Stimulated activated CD4-positive, alpha-beta T cell treated with anti-CD3 and anti-CD28 coated beads, Interleukin-12 subunit alpha, Interleukin-12 subunit beta, amount 100 ng/mL, for 24 hours (primary cell): ENCODE measurements around the gene FMNL2.

ENCODE experiments used
- DNase-seq, 2 experiments: peaks; one replicate each; pipeline ENCODE4 v3.0.0-alpha.2; 2020; ENCODE audit warnings: low read depth in 2 of 2

FMNL2 gene

GRCh38 chr2:152447897-152448296, 112.9 kb downstream of the FMNL2 start:
- DNase-seq: no peak

DNA sequence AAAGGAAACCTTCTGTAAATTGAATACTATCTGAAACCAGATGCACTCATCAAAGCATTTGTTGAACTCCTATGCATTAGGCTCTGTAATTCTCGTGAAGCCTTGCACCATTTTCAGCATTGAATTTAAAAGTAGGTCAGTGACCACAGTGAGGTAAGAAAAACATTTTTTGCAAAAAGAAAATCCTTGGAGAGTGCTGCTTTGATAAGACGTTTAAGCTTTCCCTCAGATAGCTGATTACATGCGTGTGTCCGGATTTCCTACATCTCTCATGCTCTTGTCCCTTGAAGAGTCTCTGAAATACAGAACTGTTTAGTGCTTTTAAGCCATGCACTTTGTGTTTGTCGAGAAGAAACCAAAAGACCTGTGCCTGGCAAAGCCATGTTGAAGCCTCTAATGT, 113.6 kb downstream of the FMNL2 start:
- DNase-seq: no peak

DNA sequence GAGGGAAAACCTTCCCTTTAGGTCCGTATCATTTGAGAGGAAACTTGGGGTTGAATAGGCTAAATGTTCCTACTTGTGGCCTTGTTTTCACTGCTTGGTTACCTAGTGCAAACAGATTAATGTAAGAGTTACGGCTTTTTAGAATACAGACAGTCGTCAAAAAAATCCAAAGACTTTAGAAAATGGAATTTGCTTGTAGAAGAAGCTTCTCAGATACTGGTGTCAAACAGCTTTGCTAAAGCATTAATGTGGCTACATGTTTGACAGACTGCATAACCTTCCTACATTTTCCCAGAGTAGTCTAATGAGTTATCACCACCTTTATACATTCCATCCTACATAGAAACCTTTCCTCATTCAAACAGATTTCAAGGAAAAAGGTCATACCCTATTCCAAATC, 114.6 kb downstream of the FMNL2 start:
- no peak for DNase-seq

GRCh38 chr2:152450176-152450575, 115.2 kb downstream of the FMNL2 start:
- no peak for DNase-seq

- no peak for DNase-seq
Observed at GRCh38 chr2:152452256-152452973, 117.4 kb downstream of the FMNL2 start.

DNA sequence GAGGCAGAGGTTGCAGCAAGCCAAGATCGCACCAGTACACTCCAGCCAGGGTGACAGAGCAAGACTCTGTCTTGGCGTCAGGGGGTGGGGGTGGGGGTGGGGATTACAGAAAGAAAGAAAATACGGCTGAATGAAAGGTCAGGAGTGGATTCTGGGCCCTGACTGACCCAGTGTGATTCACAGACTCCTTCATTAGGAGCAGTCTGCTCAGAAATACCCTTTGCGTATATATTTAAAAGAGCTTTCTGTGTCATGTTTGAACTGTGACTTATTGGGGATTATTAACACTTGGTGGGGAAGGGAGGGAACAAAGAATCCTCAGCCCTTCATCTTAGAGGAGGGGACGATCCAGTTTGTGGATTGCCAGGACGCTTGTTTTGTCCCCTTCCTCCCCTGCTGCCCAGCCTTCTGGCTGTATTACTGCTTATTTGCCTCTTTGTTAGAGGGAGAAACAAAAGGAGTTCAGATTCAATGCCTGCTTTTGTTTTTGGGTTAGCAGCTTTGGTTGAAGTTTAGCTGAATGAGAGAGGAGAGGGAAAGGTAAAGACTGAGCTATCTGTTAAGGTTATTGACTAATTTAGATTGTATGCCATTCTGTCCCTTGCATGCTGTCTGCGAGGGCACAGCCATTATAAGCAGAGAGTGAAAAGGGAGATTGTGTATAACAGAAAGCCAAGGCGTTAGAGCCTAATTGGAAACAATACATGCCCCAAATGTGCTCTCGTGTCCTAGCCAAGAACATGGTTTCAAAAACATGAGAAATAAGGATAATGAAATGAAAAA, 118.3 kb downstream of the FMNL2 start:
- DNase-seq: no peak

DNA sequence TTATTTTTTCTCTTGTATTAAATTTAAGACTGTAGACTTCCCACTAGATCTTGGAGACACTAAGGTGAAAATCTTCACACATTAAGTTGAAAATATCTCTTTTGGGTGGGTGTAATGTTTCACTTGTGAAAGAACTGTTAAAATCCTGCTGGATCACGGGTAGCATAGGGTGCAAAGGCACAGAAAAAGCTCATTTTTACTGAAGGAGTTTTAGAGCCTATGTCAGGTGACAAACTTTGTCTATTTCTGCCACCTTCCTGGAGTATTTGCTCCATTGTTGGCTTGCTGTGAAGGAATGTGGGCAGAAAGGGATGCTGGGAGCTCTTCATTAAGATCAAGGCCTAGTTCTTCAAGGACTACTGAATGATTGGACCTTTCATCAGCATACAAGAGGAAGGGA, 119.4 kb downstream of the FMNL2 start:
- DNase-seq: no peak

DNA sequence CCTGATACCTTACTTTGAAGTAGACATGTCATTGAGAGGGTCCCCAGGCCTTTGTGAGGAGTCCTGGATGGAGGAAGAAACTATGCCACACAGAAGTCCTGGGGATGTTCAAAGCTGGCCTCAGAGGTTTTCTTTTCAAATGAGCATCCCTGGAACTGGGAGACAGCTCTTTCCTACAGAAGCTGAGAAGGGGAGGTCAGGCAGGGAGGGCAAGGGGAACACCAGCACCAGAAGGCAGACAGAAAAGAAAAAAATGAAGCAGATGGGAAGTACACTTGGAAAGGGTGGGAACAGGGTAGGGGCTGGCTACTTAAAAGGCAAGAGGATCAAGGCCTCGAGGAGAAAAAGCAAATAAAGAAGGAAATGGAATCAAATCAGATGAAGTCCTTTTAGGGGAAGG, 120.0 kb downstream of the FMNL2 start:
- no peak for DNase-seq

DNA sequence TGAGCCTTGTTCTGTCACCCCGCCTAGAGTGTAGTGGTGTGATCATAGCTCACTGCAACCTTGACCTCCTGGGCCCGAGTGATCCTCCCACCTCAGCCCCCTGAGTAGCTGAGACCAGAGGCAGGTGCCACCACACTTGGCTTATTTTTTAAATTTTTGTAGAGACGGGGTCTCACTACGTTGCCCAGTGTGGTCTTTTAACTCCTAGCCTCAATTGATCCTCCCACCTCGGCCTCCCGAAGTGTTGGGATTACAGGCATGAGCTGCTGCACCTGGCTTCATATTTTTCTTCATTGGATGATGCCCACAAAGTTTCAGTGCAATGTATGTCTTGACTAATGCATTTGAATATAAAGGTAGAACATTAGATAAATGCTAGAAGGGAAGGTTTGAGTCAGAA, 120.8 kb downstream of the FMNL2 start:
- DNase-seq: no peak

GRCh38 chr2:152456262-152456661, 121.3 kb downstream of the FMNL2 start:
- no peak for DNase-seq

GRCh38 chr2:152458441-152458940, 123.5 kb downstream of the FMNL2 start:
- no peak for DNase-seq

DNA sequence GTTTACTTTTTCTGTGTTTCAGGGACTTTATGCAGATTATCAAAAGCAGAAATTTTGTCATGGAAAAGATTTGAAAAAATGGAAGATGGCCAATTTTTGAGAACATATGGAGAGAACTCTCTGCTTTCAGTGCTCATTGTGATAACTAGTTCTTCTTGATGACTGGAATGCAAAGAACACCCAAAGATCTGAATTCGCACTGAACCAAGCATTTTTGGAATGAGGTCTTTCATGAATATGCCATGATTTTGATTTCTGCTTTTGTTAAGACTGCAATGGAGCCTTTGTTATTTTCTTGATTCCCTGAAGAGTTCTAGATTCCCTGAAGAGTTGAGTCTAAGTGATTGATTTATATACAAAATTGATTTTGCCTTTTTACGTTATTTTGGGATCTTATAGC, 124.1 kb downstream of the FMNL2 start:
- DNase-seq: no peak

GRCh38 chr2:152460567-152460966, 125.6 kb downstream of the FMNL2 start:
- DNase-seq: no peak

DNA sequence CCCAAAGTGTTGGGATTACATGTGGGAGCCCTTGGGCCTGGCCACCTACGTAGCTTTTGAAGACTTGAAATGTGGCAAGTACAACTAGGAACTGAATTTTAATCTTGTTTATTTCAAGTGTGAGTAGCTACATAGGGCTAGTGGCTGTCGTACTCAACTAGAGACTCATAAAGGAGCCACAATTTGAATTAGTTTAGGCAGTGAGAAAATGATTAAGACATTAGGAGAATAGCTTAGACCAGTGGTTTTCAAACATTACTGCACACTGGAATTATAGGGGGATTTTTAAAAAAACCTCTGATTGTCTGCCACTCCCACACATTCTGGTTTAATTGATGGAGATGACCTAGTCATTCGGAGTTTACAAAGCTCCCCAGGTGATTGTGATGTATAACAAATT, 127.1 kb downstream of the FMNL2 start:
- DNase-seq: no peak

DNA sequence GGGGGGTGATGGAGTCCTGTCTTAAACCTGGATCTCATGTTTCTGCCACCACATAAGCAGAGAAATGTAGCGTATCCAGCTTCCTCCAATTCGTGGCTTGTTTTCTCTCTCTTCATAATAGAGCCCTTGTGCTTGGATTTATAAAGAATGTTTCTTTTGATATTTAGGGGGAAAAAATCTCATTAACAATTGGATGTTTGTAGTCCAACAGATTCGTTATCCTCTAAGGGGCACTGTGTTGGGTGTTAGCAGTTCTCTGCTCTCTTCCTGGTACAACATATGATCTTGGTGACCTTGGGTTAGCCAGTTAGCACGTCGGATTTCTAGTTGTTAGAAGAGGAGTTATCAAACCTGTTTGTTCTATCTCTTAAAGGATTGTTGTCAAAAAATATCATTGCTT, 127.8 kb downstream of the FMNL2 start:
- DNase-seq: no peak

- DNase-seq: no peak
Observed at GRCh38 chr2:152464851-152465470, 130.0 kb downstream of the FMNL2 start.

- DNase-seq: no peak
Observed at GRCh38 chr2:152465541-152465940, 130.6 kb downstream of the FMNL2 start.

DNA sequence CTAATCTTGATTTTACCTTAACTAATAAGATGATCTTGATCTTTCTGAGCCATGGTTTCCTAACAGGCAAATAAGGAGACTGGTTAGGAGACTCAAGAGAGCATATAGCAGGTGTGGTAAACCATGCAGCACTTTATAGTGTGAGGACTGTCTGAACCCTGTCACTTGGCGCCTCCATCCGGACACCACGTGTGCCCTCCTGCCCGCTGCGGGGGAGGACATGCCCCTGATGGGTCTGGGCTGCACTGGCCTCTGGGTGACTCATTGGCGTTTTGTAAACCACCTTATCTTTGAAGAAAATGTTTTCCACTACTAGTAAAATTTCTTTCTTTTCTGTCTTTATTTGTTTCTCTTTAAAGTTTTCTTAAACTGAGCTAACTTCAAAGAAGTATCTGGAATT, 131.1 kb downstream of the FMNL2 start:
- DNase-seq: no peak

DNA sequence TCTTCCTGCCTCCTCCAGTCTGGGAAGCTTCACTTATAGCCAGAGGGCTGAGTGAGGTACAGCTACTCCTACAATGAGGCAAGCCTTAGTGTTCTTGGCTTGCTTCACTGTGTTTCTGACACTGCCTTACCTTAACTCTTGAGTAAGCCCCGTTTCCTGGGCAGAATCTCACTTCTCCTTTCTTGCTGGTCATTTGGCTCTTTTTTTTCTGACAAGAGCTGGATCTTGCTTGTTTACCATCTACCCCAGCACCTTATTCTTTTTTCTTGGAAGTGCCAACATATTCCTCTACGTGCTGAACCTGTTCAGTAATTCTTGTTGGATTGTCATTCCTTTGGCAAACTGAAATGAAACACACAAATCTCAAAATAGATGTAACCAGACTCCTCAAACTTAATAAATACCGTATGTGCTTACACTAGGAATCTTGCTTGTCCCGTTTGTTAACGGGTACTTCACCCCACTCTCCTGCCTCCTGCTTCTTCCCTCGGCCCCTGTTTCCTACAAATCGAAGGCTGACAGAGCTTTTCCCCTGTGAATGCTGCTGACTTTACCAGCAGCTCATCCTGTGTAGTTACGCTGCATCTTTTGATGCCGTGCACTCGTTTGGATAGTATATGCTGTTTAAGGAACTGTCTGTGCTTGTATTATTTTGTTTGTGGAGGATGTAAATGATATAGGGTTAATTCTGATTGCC, 132.2 kb downstream of the FMNL2 start:
- DNase-seq: no peak

DNA sequence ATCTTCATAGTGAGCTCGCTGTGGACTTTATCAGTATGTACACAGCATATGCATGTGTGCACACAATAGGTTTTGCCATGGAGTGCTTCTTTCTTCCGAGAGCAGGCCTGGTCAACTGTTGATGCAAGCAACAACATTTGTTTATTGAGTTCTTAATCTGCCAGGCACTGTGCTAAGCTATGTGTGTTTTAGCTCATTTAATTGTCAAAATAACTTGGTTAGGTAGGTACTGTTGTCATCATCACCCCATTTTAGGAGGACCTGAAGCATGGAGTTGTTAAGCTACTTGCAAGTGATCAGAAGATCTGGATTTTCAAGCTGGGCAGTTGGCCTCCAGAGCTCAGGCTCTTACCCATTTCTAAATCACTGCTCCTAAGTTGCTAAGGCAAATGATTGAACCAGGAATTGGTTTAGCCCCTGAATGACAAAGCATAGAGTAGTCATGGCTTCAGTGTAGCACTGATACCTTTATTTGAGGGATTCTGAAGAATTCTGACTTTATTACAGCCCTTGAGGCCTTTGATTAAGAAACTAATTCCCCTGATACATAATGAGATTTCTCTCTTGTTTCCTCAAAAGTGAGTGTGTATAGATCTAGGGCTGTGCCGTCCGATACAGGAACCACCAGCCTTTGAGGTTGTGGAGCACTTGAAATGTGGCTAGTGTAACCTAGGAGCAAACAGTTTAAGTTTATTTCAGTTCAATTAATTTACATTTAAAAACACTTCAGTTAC, 132.9 kb downstream of the FMNL2 start:
- DNase-seq: no peak

GRCh38 chr2:152468899-152469692, 134.1 kb downstream of the FMNL2 start:
- no peak for DNase-seq
